ENCODE results near the gene RNPEPL1.

RNPEPL1 gene

DNA sequence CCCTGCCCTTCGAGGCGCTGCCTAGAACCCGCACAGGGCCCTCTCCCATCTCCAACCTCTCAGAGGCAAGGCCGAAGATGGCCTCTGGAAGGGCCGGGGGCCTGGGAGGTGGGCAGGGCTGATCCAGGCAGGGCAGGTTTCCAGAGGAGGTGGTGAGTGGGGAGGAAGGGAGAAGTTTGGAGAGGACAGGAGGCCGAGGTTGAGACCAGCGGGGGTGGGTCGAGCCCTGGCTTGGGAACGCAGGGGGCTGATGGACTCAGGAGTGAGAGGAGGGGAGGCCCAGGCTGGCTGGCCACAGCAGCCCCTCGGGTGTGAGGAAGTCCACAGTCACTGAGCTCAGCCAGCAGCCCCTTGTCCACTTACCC lies 28.8 kb downstream of the RNPEPL1 start:
- POLR2A ChIA-PET, result interaction anchor here (1.5 kb wide), 1 partner anchor 10 kb away, joined by 5 read pairs; the partner anchor contains the start of gene CAPN10
- CTCF ChIA-PET, result no interaction called here
- no peak for DNase-seq (ENCODE audit: extremely low spot score)
- TF ChIP-seq BHLHE40 (IDR thresholded peaks at IDR 0.05; ENCODE audit: borderline replicate concordance) (no peak), L3MBTL2 (conservative IDR thresholded peaks at IDR 0.05) (no peak), FOXM1 (IDR thresholded peaks at IDR 0.05; ENCODE audit: borderline replicate concordance) (no peak), LEF1 (IDR thresholded peaks at IDR 0.05; ENCODE audit: borderline replicate concordance) (no peak), HDGF (IDR thresholded peaks at IDR 0.05; ENCODE audit: borderline replicate concordance) (no peak), CTBP1 (IDR thresholded peaks at IDR 0.05; ENCODE audit: borderline replicate concordance) (no peak), FOXA1 (IDR thresholded peaks at IDR 0.05) (no peak), ZNF384 (IDR thresholded peaks at IDR 0.05) (no peak), ELF4 (IDR thresholded peaks at IDR 0.05) (no peak), SUZ12 (IDR thresholded peaks at IDR 0.05) (no peak), NFRKB (IDR thresholded peaks at IDR 0.05) (no peak), FOXK2 (IDR thresholded peaks at IDR 0.05) (no peak), SP1 (IDR thresholded peaks at IDR 0.05) (no peak), ARNT (IDR thresholded peaks at IDR 0.05) (no peak), TARDBP (IDR thresholded peaks at IDR 0.05) (no peak)
- TF ChIP-seq, protein P1, sequence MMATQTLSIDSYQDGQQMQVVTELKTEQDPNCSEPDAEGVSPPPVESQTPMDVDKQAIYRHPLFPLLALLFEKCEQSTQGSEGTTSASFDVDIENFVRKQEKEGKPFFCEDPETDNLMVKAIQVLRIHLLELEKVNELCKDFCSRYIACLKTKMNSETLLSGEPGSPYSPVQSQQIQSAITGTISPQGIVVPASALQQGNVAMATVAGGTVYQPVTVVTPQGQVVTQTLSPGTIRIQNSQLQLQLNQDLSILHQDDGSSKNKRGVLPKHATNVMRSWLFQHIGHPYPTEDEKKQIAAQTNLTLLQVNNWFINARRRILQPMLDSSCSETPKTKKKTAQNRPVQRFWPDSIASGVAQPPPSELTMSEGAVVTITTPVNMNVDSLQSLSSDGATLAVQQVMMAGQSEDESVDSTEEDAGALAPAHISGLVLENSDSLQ (IDR thresholded peaks at IDR 0.05), result no peak

DNA sequence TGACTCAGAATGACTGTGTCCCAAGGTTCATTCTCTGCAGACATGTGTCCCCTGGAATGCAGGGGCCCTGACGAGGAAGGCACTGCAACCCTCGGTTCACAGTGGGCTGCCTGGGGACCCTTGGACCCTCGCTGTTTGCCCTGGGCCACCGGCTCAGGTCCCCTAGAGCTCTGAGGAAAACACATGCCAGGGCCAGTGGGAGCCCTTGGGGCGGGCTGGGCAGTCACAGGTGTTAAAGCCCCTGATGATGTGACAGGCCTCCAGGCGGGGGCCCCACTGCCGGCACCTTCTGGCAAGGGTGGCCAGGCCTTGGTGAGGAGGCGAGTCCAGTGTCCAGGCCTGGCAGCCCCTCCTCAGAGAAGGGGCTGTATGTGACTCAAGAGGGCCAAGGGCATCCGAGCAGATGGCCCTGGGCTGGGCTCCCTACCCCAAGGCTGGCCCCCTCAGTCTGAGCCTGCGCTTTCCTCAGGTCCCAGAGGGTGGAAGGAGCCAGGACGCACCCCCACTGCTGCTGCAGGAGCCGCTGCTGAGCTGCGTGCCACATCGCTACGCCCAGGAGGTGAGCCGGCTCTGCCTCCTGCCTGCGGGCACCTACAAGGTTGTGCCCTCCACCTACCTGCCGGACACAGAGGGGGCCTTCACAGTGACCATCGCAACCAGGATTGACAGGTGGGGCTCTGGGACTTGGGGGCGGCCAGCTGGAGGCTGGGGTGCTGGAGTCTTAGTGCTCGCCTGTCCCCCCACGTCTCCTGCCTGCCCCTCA lies 29.3 kb downstream of the RNPEPL1 start:
- POLR2A ChIA-PET, result no interaction called here
- TF ChIP-seq ARNT (IDR thresholded peaks at IDR 0.05), result no peak
- no peak for TF ChIP-seq ZNF384 (IDR thresholded peaks at IDR 0.05)
- TF ChIP-seq LEF1 (IDR thresholded peaks at IDR 0.05; ENCODE audit: borderline replicate concordance), result no peak
- no peak for TF ChIP-seq SUZ12 (IDR thresholded peaks at IDR 0.05)
- CTCF ChIA-PET, result interaction anchor here (0.6 kb wide), 1 partner anchor 136 kb away, joined by 3 read pairs; no protein-coding TSS in a partner anchor

DNA sequence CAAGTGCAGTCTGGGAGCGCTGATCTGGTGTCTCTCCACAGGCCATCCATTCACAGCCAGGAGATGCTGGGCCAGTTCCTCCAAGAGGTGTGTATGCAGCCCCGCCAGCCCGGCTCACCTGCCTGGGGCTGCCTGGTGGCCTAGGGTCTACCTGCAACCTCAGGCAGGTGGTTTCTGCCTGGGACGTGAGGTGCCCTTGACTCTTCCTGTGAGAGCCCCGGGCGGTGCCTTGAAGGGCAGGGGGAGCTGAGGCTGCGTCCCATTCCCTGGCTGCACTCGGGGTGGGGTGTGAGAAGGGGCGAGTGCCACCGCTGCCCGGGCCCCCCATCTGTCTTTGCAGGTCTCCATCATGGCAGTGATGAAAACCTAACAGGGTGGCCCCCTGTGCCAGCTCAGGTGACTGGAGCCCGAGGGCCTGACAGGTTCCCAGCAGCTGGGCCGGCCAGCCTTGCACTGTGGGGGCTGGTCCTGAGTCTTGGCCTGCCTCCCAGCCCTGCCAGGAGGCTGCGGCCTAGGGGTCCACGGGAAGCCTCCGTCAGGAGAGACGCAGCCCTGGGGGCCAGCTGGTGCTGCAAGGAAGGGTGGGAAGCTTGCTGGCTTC lies 30.1 kb downstream of the RNPEPL1 start:
- POLR2A ChIA-PET, result no interaction called here
- CTCF ChIA-PET, result interaction anchor here (0.7 kb wide), 1 partner anchor 10 kb away, joined by 3 read pairs; no protein-coding TSS in a partner anchor
- no peak for DNase-seq (ENCODE audit: extremely low spot score)
- no peak for TF ChIP-seq ELF4 (IDR thresholded peaks at IDR 0.05)
- TF ChIP-seq CTBP1 (IDR thresholded peaks at IDR 0.05; ENCODE audit: borderline replicate concordance), result no peak
- no peak for TF ChIP-seq FOXA1 (IDR thresholded peaks at IDR 0.05)
- no peak for TF ChIP-seq NFRKB (IDR thresholded peaks at IDR 0.05)
- no peak for TF ChIP-seq TARDBP (IDR thresholded peaks at IDR 0.05)
- no peak for TF ChIP-seq FOXM1 (IDR thresholded peaks at IDR 0.05; ENCODE audit: borderline replicate concordance)

More for the DNA sequence above, 29.3 kb downstream of the RNPEPL1 start:
- DNase-seq (ENCODE audit: extremely low spot score), result no peak

DNA sequence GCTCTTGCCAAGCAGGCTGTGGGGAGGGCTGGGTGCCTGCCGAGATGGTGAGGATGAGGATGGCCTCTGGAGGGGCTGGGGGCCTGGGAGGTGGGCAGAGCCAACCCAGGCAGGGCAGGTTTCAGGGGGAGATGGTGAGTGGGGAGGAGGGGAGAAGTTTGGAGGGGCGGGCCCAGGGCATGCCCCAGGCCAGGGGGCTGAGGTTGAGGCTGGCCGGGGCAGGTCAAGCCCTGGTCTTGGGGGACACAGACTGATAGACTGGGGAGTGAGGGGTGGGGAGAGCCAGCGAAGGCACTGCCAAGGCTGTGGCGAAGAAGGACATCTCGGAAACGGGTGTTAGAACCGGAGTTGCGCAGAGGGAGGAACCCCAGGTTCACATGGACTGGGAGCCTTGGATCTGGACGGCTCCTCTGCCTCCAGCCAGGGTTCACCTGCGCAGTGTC lies 30.9 kb downstream of the RNPEPL1 start:
- DNase-seq (ENCODE audit: extremely low spot score), result no peak
- POLR2A ChIA-PET, result no interaction called here
- CTCF ChIA-PET, result no interaction called here
- TF ChIP-seq TARDBP (IDR thresholded peaks at IDR 0.05) (no peak), LEF1 (IDR thresholded peaks at IDR 0.05; ENCODE audit: borderline replicate concordance) (no peak), FOXA1 (IDR thresholded peaks at IDR 0.05) (no peak), L3MBTL2 (conservative IDR thresholded peaks at IDR 0.05) (no peak), HDGF (IDR thresholded peaks at IDR 0.05; ENCODE audit: borderline replicate concordance) (no peak)

DNA sequence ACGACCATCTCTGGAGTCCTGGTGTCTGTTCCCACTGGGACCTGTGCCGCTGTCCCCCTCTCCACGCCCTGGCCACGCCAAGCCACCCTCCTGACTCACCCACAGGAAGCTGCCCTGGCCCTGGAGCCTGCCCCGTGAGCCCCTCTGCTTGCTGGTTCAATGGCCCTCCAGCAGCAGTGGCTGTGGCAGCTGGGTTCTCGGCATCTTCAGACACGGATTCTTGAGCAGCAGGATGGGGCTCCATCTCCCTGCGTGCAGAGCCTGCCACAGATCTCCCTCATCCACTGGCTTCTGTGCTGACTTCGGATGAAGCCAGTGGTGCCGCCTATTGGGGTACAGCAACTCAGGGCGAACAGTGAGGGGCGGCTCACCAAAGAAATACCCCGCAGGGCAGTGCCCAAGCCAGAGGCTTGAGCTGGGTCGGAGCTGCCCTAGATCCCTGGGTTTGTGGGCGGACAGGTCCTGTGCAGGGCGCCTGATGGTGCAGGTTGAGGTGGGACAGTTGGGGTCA lies 32.2 kb downstream of the RNPEPL1 start:
- TF ChIP-seq, protein P1 (IDR thresholded peaks at IDR 0.05), result no peak
- TF ChIP-seq CTBP1 (IDR thresholded peaks at IDR 0.05; ENCODE audit: borderline replicate concordance) (no peak), ZNF384 (IDR thresholded peaks at IDR 0.05) (no peak), ARNT (IDR thresholded peaks at IDR 0.05) (no peak), L3MBTL2 (conservative IDR thresholded peaks at IDR 0.05) (no peak), FOXK2 (IDR thresholded peaks at IDR 0.05) (no peak)

DNA sequence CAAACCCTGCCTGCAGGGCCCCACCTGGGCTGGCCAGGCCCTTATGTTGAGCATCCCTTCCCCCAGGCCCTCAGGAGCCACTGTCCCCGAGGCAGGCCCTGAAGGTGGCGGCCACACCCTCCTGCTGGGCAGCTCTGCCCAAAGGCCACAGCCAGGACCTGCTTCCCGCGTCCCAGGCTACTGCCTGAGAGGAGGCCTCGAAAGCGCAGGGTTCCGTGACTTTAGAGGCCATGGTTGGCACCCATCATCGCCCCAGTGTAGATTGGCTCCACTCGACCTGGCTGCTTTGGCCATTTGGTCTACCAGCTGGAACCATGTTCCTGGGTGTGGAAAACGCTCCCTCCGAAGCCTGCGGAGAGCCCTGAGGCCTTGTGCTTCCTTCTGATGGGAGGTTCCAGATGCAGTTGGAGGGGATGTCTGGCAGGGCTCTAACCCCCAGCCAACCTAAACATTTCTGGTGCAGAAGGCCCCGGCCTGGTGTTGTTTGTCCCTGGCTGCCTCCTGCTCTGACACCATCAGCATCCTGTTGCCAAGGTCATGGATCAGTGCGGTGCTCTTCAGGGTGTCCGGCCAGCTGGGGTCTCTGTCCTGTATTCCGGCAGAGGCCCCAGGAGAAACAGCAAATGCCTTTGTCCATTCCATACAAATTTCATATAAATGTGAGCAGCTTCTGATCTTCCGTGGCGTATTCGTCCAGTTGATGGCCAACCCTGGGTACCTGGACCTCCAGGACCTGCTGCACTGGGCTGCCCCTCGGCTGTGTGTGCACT lies 33.0 kb downstream of the RNPEPL1 start:
- no peak for DNase-seq (ENCODE audit: extremely low spot score)
- ChIA-PET CTCF (no interaction called here), POLR2A (interaction anchor here (1.4 kb wide), 1 partner anchor 14 kb away, joined by 4 read pairs; the partner anchor contains the start of gene CAPN10)
- TF ChIP-seq BHLHE40 (IDR thresholded peaks at IDR 0.05; ENCODE audit: borderline replicate concordance) (no peak), HDGF (IDR thresholded peaks at IDR 0.05; ENCODE audit: borderline replicate concordance) (no peak), L3MBTL2 (conservative IDR thresholded peaks at IDR 0.05) (no peak), FOXM1 (IDR thresholded peaks at IDR 0.05; ENCODE audit: borderline replicate concordance) (no peak), FOXA1 (IDR thresholded peaks at IDR 0.05) (no peak), TARDBP (IDR thresholded peaks at IDR 0.05) (no peak), ELF4 (IDR thresholded peaks at IDR 0.05) (no peak), SUZ12 (IDR thresholded peaks at IDR 0.05) (no peak), CTBP1 (IDR thresholded peaks at IDR 0.05; ENCODE audit: borderline replicate concordance) (no peak), FOXK2 (IDR thresholded peaks at IDR 0.05) (no peak), SP1 (IDR thresholded peaks at IDR 0.05) (no peak), LEF1 (IDR thresholded peaks at IDR 0.05; ENCODE audit: borderline replicate concordance) (no peak)

More for the DNA sequence above, 32.2 kb downstream of the RNPEPL1 start:
- POLR2A ChIA-PET, result interaction anchor here (1.4 kb wide), 1 partner anchor 14 kb away, joined by 4 read pairs; the partner anchor contains the start of gene CAPN10
- CTCF ChIA-PET, result no interaction called here
- DNase-seq (ENCODE audit: extremely low spot score), result no peak
